Esophagus squamous epithelium (tissue), 5 donors: ENCODE results near the gene LAMC3. TPM values are rescaled to one million over a fixed set of nuclear protein-coding genes. Genes with fewer than 3 reads are reported as not detected.

Experiments
- DNase-seq: peaks from one replicate; lab custom pipeline; 2025; lab: John Stamatoyannopoulos, UW
- H3K27ac ChIP-seq, 4 donors: fragments of 200-600 bp; sonication (generic); one replicate each; pipeline ENCODE4 v1.5.1; 2016 to 2019; ENCODE audit warnings: mild to moderate bottlenecking in 1 of 4
- H3K27me3 ChIP-seq, 4 donors: fragments of 200-600 bp; sonication (generic); 1 replicate in 3 of 4; 2 replicates in 1 of 4; pipeline versions ENCODE4 v1.5.1 to v1.6.0; 2017 to 2021; ENCODE audit warnings: antibody characterized with exemption in 1 of 4
- H3K36me3 ChIP-seq, 3 donors: fragments of 200-600 bp; sonication (generic); one replicate each; pipeline ENCODE4 v1.5.1; 2016 to 2019
- H3K4me1 ChIP-seq, 3 donors: fragments of 200-600 bp; sonication (generic); one replicate each; pipeline ENCODE4 v1.5.1; 2017 to 2019
- H3K4me3 ChIP-seq, 4 donors: fragments of 200-600 bp; sonication (generic); 1 replicate in 3 of 4; 2 replicates in 1 of 4; pipeline ENCODE4 v1.5.1; 2016 to 2019; ENCODE audit warnings: mild to moderate bottlenecking in 2 of 4, moderate library complexity in 1 of 4
- H3K9me3 ChIP-seq, 3 donors: fragments of 200-600 bp; sonication (generic); one replicate each; pipeline ENCODE4 v1.5.1; 2016 to 2019
- POLR2A ChIP-seq, 4 donors: fragments of 450-650 bp; IDR thresholded peaks; one replicate each; pipeline ENCODE4 v1.6.1; 2017; ENCODE audit warnings: antibody characterized with exemption in 4 of 4, mild to moderate bottlenecking in 4 of 4, moderate library complexity in 3 of 4
- WGBS, 2 donors: methylation state at CpG; one replicate each; pipeline ENCODE4 v1.1.5; 2018; 5-methylcytosine and 5-hydroxymethylcytosine counted together
- intact Hi-C: fragments of 100-400 bp; cut with DNase I; formaldehyde crosslinking; loops from one replicate; pipeline ENCODE4 v1.15.0; 2022
- total RNA-seq, 4 donors: library from RNA; depleted of rRNA; stranded (reverse); fragments of >200 nt; gene quantifications; one replicate each; pipeline ENCODE4 v1.1.0, GENCODE V29; 2016
- TF ChIP-seq, protein P1 (sequence below), 6 experiments: fragments of 450-650 bp in 4 of 6; fragments of 200-600 bp in 2 of 6; sonication (generic) in 2 of 6; IDR thresholded peaks; one replicate each; pipeline ENCODE4 v1.5.1; 2016 to 2019; ENCODE audit warnings: antibody characterized with exemption in 6 of 6, mild to moderate bottlenecking in 4 of 6, moderate library complexity in 4 of 6
- donor health status: DM: yes; HTN: yes; CAD: no.

The LAMC3 gene
- total RNA-seq, 4 donors from 2014 or later = 0.53 to 4.6 (median 2.7) TPM

DNA sequence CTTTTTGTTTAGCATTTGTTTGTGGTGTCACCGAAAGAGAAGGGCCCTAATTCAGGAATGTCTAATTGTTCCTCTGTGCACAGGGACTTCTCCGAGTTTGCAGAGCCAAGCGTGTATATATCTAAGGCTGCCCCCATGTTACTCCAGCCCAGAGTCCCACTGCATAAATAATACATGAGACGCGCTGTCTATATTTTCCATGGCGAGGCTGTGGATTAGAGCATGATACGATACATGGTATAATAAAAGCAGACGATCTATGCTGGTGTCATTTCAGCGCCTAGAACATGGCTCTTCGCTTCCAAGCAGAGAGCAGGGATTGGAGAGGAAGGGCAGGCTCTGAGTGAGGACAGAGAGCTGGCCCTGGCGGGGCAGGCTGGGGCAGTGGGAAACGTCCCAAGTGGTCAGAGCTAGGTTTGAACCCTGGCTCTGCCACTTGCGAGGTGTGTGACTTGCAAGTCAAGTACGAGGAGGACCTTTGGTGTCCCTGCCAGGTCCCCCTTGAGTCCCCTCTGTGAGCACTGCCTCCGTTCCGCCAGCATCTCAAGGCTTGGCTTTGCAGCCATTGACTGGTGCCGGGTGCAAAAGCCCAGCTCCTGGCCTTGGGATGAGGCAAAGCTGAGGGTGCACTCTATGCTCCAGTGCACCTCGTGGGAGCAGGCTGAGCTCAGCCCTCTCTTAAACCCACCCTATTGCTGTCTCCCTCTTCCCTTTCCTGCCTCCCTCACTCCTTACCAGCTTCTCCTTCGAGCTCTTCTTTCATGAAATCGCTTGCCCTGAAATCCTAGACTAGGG lies 29.2 kb upstream of the LAMC3 start:
- H3K27me3 ChIP-seq = peaks cover 0 to 46% (median 0%) of the 10 kb centered on the region in 4 donors
- TF ChIP-seq POLR2A (IDR thresholded peaks at IDR 0.05) = no peak
- TF ChIP-seq, protein P1, sequence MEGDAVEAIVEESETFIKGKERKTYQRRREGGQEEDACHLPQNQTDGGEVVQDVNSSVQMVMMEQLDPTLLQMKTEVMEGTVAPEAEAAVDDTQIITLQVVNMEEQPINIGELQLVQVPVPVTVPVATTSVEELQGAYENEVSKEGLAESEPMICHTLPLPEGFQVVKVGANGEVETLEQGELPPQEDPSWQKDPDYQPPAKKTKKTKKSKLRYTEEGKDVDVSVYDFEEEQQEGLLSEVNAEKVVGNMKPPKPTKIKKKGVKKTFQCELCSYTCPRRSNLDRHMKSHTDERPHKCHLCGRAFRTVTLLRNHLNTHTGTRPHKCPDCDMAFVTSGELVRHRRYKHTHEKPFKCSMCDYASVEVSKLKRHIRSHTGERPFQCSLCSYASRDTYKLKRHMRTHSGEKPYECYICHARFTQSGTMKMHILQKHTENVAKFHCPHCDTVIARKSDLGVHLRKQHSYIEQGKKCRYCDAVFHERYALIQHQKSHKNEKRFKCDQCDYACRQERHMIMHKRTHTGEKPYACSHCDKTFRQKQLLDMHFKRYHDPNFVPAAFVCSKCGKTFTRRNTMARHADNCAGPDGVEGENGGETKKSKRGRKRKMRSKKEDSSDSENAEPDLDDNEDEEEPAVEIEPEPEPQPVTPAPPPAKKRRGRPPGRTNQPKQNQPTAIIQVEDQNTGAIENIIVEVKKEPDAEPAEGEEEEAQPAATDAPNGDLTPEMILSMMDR (IDR thresholded peaks at IDR 0.05) = no peak
- no peak overlapping the region for H3K27ac ChIP-seq
- no peak for DNase-seq
- intact Hi-C loops = no loop called here
- H3K9me3 ChIP-seq = no peaks in the 10 kb centered on the region
- H3K4me3 ChIP-seq = no peak overlapping the region
- H3K36me3 ChIP-seq = no peaks in the 10 kb centered on the region
- H3K4me1 ChIP-seq = no peaks in the 10 kb centered on the region
- WGBS, 2 donors = 75 to 79% methylated on average over 20 of the region's 20 CpGs

GRCh38 chr9:130980526-130980925 lies 28.4 kb upstream of the LAMC3 start:
- no peak for TF ChIP-seq POLR2A (IDR thresholded peaks at IDR 0.05)
- TF ChIP-seq, protein P1 (IDR thresholded peaks at IDR 0.05) = no peak
- no peaks in the 10 kb centered on the region for H3K4me1 ChIP-seq
- H3K9me3 ChIP-seq = no peaks in the 10 kb centered on the region
- DNase-seq = no peak
- no peak overlapping the region for H3K27ac ChIP-seq
- H3K4me3 ChIP-seq = no peak overlapping the region
- peaks cover 0 to 43% (median 0%) of the 10 kb centered on the region in 4 donors for H3K27me3 ChIP-seq
- intact Hi-C loops = no loop called here
- 64 to 77% methylated on average over 10 to 11 of the region's 16 CpGs for WGBS, 2 donors
- no peaks in the 10 kb centered on the region for H3K36me3 ChIP-seq

DNA sequence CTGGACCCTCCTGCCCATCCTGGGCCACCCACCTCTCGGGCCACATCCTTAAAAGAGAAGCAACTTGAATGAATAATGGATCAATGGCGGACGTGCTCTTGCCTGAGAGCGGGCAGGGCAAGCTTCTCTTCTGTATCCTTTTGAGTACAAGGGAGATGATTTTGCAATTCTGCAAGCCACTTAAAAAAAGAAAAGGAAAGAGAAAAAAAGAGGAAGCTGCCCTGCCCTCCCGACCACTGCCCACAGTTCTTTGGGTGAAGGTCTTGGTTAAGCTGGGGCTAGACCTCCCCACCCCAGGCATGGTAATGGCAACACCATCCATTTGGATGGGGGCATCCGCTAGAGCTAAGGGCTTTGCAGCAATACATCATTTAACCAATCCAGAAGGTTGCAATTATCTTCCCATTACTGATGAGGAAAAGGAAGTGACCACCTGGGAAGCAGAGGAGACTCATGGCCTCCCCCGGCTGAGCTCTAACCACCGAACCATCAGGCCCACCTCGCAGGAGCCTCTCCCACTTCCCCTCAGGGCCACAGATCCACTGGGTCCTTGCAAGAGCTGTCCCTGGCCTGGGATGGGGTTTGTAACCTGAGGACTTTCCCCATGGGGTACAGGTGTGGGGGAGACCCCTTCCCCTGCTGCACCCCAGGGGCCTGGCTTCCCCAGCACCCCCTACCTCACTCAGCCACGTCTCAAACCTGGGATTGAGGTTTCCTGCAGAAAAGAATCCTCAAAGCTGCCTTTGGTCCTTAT lies 27.8 kb upstream of the LAMC3 start:
- H3K27me3 ChIP-seq = peaks cover 0 to 45% (median 0%) of the 10 kb centered on the region in 4 donors
- TF ChIP-seq POLR2A (IDR thresholded peaks at IDR 0.05) = no peak
- no peak overlapping the region for H3K4me3 ChIP-seq
- intact Hi-C loops = no loop called here
- no peak overlapping the region for H3K27ac ChIP-seq
- WGBS, 2 donors = 48 to 65% methylated on average over 6 to 8 of the region's 10 CpGs
- DNase-seq = no peak
- H3K9me3 ChIP-seq = no peaks in the 10 kb centered on the region
- no peaks in the 10 kb centered on the region for H3K4me1 ChIP-seq
- no peaks in the 10 kb centered on the region for H3K36me3 ChIP-seq

- no peak overlapping the region for H3K27ac ChIP-seq
- peaks cover 0 to 46% (median 0%) of the 10 kb centered on the region in 4 donors for H3K27me3 ChIP-seq
- no peaks in the 10 kb centered on the region for H3K36me3 ChIP-seq
- intact Hi-C loops = no loop called here
- TF ChIP-seq POLR2A (IDR thresholded peaks at IDR 0.05) = no peak
- TF ChIP-seq, protein P1 (IDR thresholded peaks at IDR 0.05) = no peak
- 59 to 69% methylated on average over 6 to 11 of the region's 14 CpGs for WGBS, 2 donors
- DNase-seq = no peak
- H3K9me3 ChIP-seq = no peaks in the 10 kb centered on the region
- H3K4me1 ChIP-seq = no peaks in the 10 kb centered on the region
- H3K4me3 ChIP-seq = no peak overlapping the region
Observed at GRCh38 chr9:130981756-130982137, 27.2 kb upstream of the LAMC3 start.

GRCh38 chr9:130982636-130983358 lies 26.2 kb upstream of the LAMC3 start:
- intact Hi-C loops = no loop called here
- 71 to 81% methylated on average over 11 to 16 of the region's 25 CpGs for WGBS, 2 donors
- Histone ChIP-seq H3K9me3 (no peaks in the 10 kb centered on the region), H3K36me3 (no peaks in the 10 kb centered on the region), H3K4me1 (no peaks in the 10 kb centered on the region), H3K4me3 (no peak overlapping the region), H3K27me3 (peaks cover 0 to 43% (median 0%) of the 10 kb centered on the region in 4 donors), H3K27ac (no peak overlapping the region)
- TF ChIP-seq POLR2A (IDR thresholded peaks at IDR 0.05) = no peak
- TF ChIP-seq, protein P1 (IDR thresholded peaks at IDR 0.05) = no peak
- DNase-seq = no peak
